SK-N-SH treated with all-trans-retinoic acid at 6 μM for 48 hours (cell line): ENCODE data around the gene GPRIN1.

Experiments
- ATAC-seq: fragments of 200-7000 bp; cut with Tn5 transposase; 3 replicates; pipeline ENCODE4 v1.9.1; 2020; ENCODE audit warnings: mild to moderate bottlenecking, moderate library complexity
- ARNTL ChIP-seq: fragments of 450-650 bp; formaldehyde crosslinking; IDR thresholded peaks from 2 replicates; pipeline ENCODE4 v1.5.0; 2020; ENCODE audit warnings: low read depth, mild to moderate bottlenecking, moderate library complexity, borderline replicate concordance
- BACH2 ChIP-seq: fragments of 250-450 bp; sonication (Bioruptor Pico); IDR thresholded peaks from 2 replicates; pipeline ENCODE4 v1.9.0; 2021; ENCODE audit warnings: mild to moderate bottlenecking, borderline replicate concordance
- CSDC2 ChIP-seq: fragments of 250-450 bp; sonication (Bioruptor Pico); IDR thresholded peaks from 2 replicates; pipeline ENCODE4 v1.5.0; 2020; ENCODE audit warnings: mild to moderate bottlenecking, moderate library complexity
- ESRRG ChIP-seq: fragments of 250-450 bp; sonication (Bioruptor Pico); IDR thresholded peaks from 2 replicates; pipeline ENCODE4 v1.6.1; 2021; ENCODE audit warnings: mild to moderate bottlenecking
- GLIS3 ChIP-seq: fragments of 250-450 bp; sonication (Bioruptor Pico); IDR thresholded peaks from 2 replicates; pipeline ENCODE4 v1.5.0; 2020; ENCODE audit warnings: mild to moderate bottlenecking, moderate library complexity
- ISL1 ChIP-seq: fragments of 250-450 bp; sonication (Bioruptor Pico); IDR thresholded peaks from 2 replicates; pipeline ENCODE4 v2.1.2; 2022; ENCODE audit warnings: mild to moderate bottlenecking, moderate library complexity
- OSR1 ChIP-seq: fragments of 250-450 bp; sonication (Bioruptor Pico); IDR thresholded peaks from 2 replicates; pipeline ENCODE4 v1.8.0; 2022; ENCODE audit warnings: moderate library complexity, mild to moderate bottlenecking, inconsistent platforms
- PPARA ChIP-seq: fragments of 250-450 bp; sonication (Bioruptor Pico); IDR thresholded peaks from 2 replicates; pipeline ENCODE4 v1.5.0; 2020; ENCODE audit warnings: mild to moderate bottlenecking, borderline replicate concordance
- RARB ChIP-seq: fragments of 250-450 bp; sonication (Bioruptor Pico); IDR thresholded peaks from 2 replicates; pipeline ENCODE4 v1.8.0; 2021; ENCODE audit warnings: mild to moderate bottlenecking, moderate library complexity
- SNAI2 ChIP-seq: fragments of 250-450 bp; sonication (Bioruptor Pico); IDR thresholded peaks from 2 replicates; pipeline ENCODE4 v1.5.0; 2020; ENCODE audit warnings: mild to moderate bottlenecking, moderate library complexity
- TCF4 ChIP-seq: fragments of 250-450 bp; sonication (Bioruptor Pico); IDR thresholded peaks from 2 replicates; pipeline ENCODE4 v1.8.0; 2021; ENCODE audit warnings: mild to moderate bottlenecking, moderate library complexity, borderline replicate concordance
- TOX ChIP-seq: fragments of 250-450 bp; sonication (Bioruptor Pico); IDR thresholded peaks from 2 replicates; pipeline ENCODE4 v1.8.0; 2021; ENCODE audit warnings: mild to moderate bottlenecking, moderate library complexity, borderline replicate concordance
- ZC3H10 ChIP-seq: fragments of 250-450 bp; sonication (Bioruptor Pico); IDR thresholded peaks from 2 replicates; pipeline ENCODE4 v1.5.1; 2021; ENCODE audit warnings: mild to moderate bottlenecking, moderate library complexity
- ZFP3 ChIP-seq: fragments of 250-450 bp; sonication (Bioruptor Pico); IDR thresholded peaks from 2 replicates; pipeline ENCODE4 v1.5.0; 2020; ENCODE audit warnings: mild to moderate bottlenecking, moderate library complexity
- ZFP30 ChIP-seq: fragments of 450-650 bp; formaldehyde crosslinking; IDR thresholded peaks from 2 replicates; pipeline ENCODE4 v1.5.0; 2022; ENCODE audit warnings: mild to moderate bottlenecking, moderate library complexity
- ZNF565 ChIP-seq: fragments of 450-650 bp; formaldehyde crosslinking; conservative IDR thresholded peaks from 2 replicates; pipeline ENCODE4 v1.5.0; 2020; ENCODE audit warnings: low read depth, mild to moderate bottlenecking, moderate library complexity
- ZNF70 ChIP-seq: fragments of 450-650 bp; formaldehyde crosslinking; IDR thresholded peaks from 2 replicates; pipeline ENCODE4 v1.5.0; 2020; ENCODE audit warnings: mild to moderate bottlenecking, moderate library complexity
- ZNF8 ChIP-seq: fragments of 450-650 bp; formaldehyde crosslinking; IDR thresholded peaks from 2 replicates; pipeline ENCODE4 v1.5.0; 2020; ENCODE audit warnings: mild to moderate bottlenecking, moderate library complexity
- TF ChIP-seq, protein P1 (sequence below): fragments of 250-450 bp; sonication (Bioruptor Pico); IDR thresholded peaks from 2 replicates; pipeline ENCODE4 v1.5.0; 2020; ENCODE audit warnings: mild to moderate bottlenecking, moderate library complexity
- TF ChIP-seq, protein P2 (sequence below): fragments of 250-450 bp; sonication (Bioruptor Pico); IDR thresholded peaks from 2 replicates; pipeline ENCODE4 v1.8.0; 2020; ENCODE audit warnings: mild to moderate bottlenecking, moderate library complexity, borderline replicate concordance
- TF ChIP-seq, protein P3 (sequence below): fragments of 250-450 bp; sonication (Bioruptor Pico); IDR thresholded peaks from 2 replicates; pipeline ENCODE4 v1.5.1; 2021; ENCODE audit warnings: mild to moderate bottlenecking, moderate library complexity
- TF ChIP-seq, protein P4 (sequence below): fragments of 250-450 bp; sonication (Bioruptor Pico); IDR thresholded peaks from 2 replicates; pipeline ENCODE4 v1.5.1; 2020; ENCODE audit warnings: low read depth, mild to moderate bottlenecking, moderate library complexity
- TF ChIP-seq, protein P5 (sequence below): fragments of 250-450 bp; sonication (Bioruptor Pico); IDR thresholded peaks from 2 replicates; pipeline ENCODE4 v1.8.0; 2021; ENCODE audit warnings: low read depth, mild to moderate bottlenecking, moderate library complexity, borderline replicate concordance

The GPRIN1 gene

DNA sequence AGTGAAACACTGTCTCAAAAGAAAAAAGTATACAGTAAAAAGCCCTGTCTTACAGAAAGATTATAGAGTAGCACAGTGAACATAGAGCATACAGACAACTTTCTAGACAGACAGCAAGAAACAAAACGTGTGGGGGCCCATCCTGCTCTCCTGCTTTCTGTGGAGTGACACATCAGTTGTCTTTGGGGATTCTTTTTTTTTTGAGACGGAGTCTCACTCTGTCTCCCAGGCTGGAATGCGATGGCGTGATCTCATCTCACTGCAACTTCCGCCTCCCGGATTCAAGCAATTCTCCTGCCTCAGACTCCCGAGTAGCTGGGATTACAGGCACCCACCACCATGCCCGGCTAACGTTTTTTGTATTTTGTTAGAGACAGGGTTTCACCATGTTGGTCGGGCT, 46.0 kb downstream of the GPRIN1 start:
- ATAC-seq = no peak
- no peak for TF ChIP-seq OSR1
- TF ChIP-seq ZFP3 (CRISPR knock-in tag) = no peak
- TF ChIP-seq SNAI2 (CRISPR knock-in tag) = no peak
- TF ChIP-seq BACH2 (CRISPR knock-in tag) = no peak
- no peak for TF ChIP-seq TOX (CRISPR knock-in tag)
- TF ChIP-seq ZNF565 (CRISPR knock-in tag) = no peak
- no peak for TF ChIP-seq ESRRG
- no peak for TF ChIP-seq ZNF70 (CRISPR knock-in tag)
- no peak for TF ChIP-seq ZFP30 (CRISPR knock-in tag)
- TF ChIP-seq GLIS3 (CRISPR knock-in tag) = no peak
- TF ChIP-seq CSDC2 (CRISPR knock-in tag) = no peak
- no peak for TF ChIP-seq ISL1 (CRISPR knock-in tag)
- TF ChIP-seq, protein P1, sequence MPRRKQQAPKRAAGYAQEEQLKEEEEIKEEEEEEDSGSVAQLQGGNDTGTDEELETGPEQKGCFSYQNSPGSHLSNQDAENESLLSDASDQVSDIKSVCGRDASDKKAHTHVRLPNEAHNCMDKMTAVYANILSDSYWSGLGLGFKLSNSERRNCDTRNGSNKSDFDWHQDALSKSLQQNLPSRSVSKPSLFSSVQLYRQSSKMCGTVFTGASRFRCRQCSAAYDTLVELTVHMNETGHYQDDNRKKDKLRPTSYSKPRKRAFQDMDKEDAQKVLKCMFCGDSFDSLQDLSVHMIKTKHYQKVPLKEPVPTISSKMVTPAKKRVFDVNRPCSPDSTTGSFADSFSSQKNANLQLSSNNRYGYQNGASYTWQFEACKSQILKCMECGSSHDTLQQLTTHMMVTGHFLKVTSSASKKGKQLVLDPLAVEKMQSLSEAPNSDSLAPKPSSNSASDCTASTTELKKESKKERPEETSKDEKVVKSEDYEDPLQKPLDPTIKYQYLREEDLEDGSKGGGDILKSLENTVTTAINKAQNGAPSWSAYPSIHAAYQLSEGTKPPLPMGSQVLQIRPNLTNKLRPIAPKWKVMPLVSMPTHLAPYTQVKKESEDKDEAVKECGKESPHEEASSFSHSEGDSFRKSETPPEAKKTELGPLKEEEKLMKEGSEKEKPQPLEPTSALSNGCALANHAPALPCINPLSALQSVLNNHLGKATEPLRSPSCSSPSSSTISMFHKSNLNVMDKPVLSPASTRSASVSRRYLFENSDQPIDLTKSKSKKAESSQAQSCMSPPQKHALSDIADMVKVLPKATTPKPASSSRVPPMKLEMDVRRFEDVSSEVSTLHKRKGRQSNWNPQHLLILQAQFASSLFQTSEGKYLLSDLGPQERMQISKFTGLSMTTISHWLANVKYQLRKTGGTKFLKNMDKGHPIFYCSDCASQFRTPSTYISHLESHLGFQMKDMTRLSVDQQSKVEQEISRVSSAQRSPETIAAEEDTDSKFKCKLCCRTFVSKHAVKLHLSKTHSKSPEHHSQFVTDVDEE = no peak
- TF ChIP-seq ZNF8 = no peak
- no peak for TF ChIP-seq PPARA
- TF ChIP-seq, protein P2, sequence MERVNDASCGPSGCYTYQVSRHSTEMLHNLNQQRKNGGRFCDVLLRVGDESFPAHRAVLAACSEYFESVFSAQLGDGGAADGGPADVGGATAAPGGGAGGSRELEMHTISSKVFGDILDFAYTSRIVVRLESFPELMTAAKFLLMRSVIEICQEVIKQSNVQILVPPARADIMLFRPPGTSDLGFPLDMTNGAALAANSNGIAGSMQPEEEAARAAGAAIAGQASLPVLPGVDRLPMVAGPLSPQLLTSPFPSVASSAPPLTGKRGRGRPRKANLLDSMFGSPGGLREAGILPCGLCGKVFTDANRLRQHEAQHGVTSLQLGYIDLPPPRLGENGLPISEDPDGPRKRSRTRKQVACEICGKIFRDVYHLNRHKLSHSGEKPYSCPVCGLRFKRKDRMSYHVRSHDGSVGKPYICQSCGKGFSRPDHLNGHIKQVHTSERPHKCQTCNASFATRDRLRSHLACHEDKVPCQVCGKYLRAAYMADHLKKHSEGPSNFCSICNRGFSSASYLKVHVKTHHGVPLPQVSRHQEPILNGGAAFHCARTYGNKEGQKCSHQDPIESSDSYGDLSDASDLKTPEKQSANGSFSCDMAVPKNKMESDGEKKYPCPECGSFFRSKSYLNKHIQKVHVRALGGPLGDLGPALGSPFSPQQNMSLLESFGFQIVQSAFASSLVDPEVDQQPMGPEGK (CRISPR knock-in tag) = no peak
- TF ChIP-seq ARNTL (CRISPR knock-in tag) = no peak
- TF ChIP-seq, protein P3, sequence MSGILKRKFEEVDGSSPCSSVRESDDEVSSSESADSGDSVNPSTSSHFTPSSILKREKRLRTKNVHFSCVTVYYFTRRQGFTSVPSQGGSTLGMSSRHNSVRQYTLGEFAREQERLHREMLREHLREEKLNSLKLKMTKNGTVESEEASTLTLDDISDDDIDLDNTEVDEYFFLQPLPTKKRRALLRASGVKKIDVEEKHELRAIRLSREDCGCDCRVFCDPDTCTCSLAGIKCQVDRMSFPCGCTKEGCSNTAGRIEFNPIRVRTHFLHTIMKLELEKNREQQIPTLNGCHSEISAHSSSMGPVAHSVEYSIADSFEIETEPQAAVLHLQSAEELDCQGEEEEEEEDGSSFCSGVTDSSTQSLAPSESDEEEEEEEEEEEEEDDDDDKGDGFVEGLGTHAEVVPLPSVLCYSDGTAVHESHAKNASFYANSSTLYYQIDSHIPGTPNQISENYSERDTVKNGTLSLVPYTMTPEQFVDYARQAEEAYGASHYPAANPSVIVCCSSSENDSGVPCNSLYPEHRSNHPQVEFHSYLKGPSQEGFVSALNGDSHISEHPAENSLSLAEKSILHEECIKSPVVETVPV (CRISPR knock-in tag) = no peak
- TF ChIP-seq TCF4 = no peak
- TF ChIP-seq, protein P4, sequence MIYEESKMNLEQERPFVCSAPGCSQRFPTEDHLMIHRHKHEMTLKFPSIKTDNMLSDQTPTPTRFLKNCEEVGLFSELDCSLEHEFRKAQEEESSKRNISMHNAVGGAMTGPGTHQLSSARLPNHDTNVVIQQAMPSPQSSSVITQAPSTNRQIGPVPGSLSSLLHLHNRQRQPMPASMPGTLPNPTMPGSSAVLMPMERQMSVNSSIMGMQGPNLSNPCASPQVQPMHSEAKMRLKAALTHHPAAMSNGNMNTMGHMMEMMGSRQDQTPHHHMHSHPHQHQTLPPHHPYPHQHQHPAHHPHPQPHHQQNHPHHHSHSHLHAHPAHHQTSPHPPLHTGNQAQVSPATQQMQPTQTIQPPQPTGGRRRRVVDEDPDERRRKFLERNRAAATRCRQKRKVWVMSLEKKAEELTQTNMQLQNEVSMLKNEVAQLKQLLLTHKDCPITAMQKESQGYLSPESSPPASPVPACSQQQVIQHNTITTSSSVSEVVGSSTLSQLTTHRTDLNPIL = no peak

DNA sequence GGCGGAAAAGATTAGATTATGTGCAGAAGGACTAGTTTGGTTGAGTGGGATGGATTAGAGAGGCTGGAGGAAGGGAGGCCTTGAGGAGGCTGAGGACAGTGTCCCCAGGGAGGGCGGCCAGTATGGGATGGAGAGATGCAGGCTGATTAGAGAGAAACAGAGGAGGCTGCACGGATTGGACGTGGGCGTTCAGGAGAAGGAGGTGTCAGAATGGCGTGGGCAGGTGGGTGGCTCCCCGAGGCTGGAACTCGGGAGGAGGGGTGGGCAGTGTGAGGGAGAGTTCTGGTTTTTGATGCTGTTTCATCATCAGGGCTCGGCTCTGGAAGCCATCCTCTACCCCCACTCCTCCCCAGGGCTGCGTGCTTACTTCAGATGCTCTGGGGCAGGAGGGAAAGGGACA, 47.8 kb downstream of the GPRIN1 start:
- no peak for ATAC-seq
- TF ChIP-seq GLIS3 (CRISPR knock-in tag) (no peak), ZC3H10 (no peak), RARB (CRISPR knock-in tag) (no peak), ARNTL (CRISPR knock-in tag) (no peak), ZFP30 (CRISPR knock-in tag) (no peak), TOX (CRISPR knock-in tag) (no peak), ZFP3 (CRISPR knock-in tag) (no peak), CSDC2 (CRISPR knock-in tag) (no peak), SNAI2 (CRISPR knock-in tag) (no peak), ZNF8 (no peak), ZNF565 (CRISPR knock-in tag) (no peak)
- TF ChIP-seq, protein P5, sequence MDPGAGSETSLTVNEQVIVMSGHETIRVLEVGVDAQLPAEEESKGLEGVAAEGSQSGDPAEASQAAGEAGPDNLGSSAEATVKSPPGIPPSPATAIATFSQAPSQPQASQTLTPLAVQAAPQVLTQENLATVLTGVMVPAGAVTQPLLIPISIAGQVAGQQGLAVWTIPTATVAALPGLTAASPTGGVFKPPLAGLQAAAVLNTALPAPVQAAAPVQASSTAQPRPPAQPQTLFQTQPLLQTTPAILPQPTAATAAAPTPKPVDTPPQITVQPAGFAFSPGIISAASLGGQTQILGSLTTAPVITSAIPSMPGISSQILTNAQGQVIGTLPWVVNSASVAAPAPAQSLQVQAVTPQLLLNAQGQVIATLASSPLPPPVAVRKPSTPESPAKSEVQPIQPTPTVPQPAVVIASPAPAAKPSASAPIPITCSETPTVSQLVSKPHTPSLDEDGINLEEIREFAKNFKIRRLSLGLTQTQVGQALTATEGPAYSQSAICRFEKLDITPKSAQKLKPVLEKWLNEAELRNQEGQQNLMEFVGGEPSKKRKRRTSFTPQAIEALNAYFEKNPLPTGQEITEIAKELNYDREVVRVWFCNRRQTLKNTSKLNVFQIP = no peak

DNA sequence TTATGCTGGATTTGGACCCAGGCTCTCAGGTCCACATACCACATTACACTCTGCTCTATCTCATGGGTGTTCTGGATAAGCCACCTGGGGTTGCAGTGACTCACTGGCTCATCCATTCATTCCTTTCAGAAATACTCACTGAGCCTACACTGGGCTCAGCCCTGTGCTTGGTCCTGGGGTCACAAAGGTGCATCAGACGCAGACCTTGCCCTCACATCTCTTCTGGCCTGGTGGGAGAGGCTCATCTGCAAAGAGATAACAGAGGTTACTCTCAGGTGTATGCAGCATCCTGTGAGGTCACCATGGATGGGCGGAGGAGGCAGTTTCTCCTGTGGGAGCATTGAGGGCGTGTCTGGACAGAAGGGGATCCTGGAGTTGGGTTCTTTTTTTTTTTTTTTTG, 48.7 kb downstream of the GPRIN1 start:
- no peak for ATAC-seq
- TF ChIP-seq ARNTL (CRISPR knock-in tag) = no peak
- TF ChIP-seq, protein P5 = no peak
- TF ChIP-seq ISL1 (CRISPR knock-in tag) = no peak
- TF ChIP-seq OSR1 = no peak
- TF ChIP-seq ZNF70 (CRISPR knock-in tag) = no peak
- TF ChIP-seq ZNF565 (CRISPR knock-in tag) = no peak
- no peak for TF ChIP-seq GLIS3 (CRISPR knock-in tag)
- no peak for TF ChIP-seq ZC3H10
- no peak for TF ChIP-seq RARB (CRISPR knock-in tag)
- no peak for TF ChIP-seq TCF4
- TF ChIP-seq, protein P1 = no peak
- TF ChIP-seq ZFP3 (CRISPR knock-in tag) = no peak
